Measurements from ENCODE around the gene GDF7.

- TF ChIP-seq EZH2 (IDR thresholded peaks at IDR 0.05; ENCODE audit: borderline replicate concordance, low read length) (no peak), CTCF (conservative IDR thresholded peaks at IDR 0.05 in 1 of 2, IDR thresholded peaks at IDR 0.05 in 1 of 2; ENCODE audit: extremely low read depth in 1 of 2, insufficient read depth in 1 of 2, low read depth in 1 of 2, low read length in 2 of 2) (no peak)
These were observed 55.8 kb downstream of the GDF7 start for GRCh38 chr2:20722592-20723240.
